ENCODE data around the gene CACNA1C.

Gene CACNA1C

DNA sequence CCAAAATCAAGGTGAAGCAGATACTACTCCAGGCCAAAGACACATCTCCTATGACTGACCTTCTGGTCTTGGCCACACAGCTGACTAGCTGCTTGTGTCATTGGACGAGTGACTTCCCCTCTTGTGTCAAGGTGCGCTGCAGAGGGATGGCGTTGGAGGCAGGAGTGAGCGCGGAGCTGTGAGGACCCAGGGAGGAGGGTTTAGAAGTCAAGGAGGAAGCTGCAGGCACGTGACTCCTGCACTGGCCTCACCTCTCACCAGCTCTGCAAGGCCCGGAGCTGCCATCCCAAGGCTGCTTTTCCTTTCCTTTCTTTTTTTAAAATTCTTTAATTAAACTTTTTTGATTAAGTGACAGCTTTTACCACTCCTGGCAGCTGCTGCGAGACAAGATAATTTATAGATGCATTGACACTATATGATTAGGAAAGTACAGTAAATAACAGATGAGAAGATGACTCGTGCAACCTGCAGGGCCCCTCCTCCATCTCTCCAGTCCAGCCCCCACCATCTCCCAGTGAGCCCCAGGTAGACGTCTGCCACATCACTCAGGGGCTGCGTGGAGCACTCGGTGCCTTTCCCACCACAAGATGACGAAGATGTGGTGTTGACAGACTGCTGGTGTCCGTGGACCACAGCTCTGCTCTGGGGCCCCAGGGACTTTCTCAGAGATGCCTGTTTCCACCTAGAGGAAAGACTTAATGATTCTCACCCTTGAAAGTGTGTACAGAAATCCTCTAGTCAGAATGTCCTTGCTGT is 350.6 kb downstream of the CACNA1C start:
- DNase-seq = no peak

DNA sequence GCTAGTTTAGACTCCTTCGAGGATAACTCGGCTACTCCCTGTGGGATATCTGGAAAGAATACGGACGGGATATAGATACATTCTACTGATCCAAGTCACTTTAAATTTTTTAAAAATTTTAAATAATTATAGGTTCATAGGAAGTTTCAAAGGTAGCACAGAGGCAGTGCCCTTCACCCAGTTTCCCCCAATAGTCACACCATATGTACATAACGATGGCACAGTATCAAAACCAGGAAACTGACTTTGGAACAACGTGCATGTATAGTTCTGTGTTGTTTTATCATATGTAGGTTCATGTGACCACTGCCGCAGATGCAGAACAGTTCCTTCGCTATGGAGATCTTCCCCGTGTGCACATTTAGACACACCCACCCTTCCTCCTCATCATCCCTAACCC is 352.3 kb downstream of the CACNA1C start:
- DNase-seq = no peak

DNA sequence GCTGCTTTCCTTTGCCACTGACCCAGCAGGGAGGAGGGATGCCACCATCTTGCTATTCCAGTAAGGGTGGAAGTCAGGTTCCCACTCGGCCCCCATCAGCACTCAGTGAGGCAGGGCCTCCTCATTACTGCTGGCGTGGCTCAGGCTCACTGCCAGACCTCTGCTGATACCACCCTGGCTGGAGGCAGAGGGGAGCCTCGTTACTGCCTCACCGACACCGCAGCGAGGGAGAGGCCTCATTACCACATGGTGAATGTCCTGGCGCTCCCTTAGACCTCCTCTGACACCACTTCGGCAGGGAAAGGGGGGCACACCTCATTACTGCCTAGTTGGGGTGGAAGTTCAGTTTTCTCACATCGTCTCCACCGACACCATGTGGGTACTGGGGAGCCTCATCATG is 354.1 kb downstream of the CACNA1C start:
- no peak for DNase-seq

DNA sequence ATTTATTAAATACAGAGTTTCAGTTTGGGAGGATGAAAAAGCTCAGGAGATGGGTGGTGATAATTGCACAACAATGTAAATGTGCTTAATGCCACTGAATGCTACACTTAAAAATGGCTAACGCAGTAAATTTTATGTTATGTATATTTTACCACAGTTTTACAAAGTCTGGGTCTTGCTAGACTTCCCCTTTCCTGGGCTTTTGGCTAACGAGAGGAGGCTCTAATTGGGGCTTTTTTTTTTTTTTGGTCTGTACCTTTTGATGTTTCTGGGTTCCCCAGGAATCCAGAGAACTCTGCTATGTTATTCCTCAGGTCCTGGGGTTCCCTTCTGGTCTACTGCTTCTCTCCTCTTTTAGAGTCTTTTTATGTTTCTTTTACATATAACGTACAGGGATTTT is 355.5 kb downstream of the CACNA1C start:
- DNase-seq = no peak

DNA sequence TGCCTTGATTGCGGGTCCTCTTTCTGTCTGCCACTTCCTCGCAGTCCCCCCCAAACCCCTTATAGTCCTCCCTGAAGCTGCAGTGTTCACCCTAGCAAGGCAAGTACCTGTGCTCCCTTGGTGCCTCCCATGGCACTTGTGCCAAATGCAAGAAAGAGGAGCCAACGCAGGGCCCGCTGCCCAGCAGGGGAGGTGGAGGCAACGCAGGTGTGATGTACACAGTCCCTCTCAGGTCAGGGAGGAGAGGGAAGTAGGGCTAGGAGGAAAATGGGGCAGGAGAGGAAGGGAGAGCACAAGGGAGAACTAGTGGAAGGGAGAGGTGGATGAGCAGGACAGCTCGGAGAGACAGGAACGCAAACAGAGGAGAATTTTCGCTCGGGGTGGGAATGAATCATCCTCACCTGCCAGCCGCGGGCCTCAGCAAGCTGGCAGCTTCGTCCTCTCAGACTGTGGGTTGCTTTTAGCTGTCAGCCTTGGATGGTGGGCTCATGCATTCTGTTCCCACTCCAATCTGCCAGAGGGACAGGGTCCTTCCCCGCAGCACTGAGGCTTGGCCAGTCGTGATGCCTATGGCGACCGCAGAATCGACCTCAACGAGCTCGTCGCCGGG is 357.0 kb downstream of the CACNA1C start:
- DNase-seq = no peak

DNA sequence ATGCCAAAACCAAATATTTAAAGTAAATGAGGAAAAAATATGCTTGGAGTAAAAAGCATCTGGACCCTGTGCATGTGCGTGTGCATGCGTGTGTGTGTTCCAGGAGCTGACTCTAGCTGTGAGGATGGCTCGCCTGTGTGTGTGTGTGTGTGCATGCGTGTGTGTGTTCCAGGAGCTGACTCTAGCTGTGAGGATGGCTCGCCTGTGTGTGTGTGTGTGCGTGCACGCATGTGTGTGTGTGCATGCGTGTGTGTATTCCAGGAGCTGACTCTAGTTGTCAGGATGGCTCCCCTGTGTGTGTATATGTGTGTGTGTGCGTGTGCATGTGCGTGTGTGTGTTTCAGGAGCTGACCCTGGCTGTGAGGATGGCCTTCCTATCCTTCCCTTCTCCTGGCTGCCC is 357.7 kb downstream of the CACNA1C start:
- no peak for DNase-seq

DNA sequence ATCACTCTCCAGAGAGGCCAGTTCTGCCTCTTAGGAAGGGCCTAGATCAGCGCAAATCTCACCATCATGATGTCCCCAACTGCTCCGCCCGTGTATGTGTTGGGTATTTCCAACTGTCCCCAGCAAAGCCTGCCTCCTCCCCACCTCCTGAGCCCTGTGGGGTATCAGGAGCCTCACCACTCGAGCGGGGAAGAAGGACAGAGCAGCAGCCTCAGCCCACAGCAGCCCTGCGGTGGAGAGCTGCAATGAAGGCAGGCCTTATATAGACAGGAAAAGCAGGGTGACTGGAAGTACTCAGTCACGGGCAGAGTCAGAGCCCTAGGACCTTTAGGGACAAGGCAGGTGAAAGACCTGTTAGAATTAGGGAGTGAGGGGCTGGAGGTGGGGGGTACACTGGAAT is 358.2 kb downstream of the CACNA1C start:
- no peak for DNase-seq

DNA sequence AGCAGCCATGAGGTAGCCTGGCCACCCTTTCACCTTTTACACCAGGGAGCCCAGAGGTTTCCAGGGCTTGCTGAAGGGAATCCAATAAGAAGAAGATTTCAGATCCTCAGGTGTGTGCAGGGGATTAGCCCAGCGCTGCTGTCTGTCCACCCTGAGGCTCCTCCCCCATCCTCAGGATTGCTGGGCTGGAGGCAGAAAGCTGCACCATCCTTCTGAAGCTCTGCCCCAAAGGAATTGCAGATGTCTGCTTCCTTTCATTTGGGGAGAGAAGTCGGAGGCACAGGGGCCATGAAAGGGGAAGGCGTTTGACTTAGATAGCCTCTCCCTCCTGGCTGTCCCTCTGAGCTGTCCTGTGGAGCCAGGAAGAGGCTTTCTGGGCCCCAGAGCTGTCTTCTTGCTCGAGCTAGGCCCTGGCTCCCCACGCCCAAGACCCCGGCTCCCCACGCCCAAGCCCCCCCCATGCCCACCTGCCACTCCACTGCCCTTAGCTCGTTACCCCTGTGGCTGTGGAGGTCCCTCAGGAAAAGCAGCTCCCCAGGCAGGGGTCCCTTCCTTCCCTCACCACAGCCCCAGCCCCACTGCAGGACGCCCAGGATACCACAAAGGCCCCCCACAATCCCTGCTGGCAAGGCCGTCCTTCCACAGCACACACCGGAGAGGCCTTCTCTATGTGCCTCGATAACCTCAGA is 359.0 kb downstream of the CACNA1C start:
- DNase-seq = no peak

DNA sequence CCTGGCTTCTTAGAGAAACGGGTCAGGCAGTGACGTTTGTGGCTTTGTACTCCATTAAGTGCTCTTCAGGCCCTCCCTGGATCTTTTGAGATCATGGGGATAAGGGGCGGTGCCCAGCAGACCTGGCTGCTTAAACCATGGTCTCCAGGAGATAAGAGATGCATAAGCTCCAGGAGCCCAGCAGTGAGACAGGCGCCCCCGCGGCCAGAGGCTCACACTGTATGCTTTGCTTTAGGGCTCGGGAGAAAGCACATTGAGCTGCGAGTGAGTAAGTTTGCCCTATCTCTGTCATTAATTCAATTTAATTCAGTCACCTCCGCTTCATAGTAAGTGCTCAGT is 359.5 kb downstream of the CACNA1C start:
- DNase-seq = no peak

DNA sequence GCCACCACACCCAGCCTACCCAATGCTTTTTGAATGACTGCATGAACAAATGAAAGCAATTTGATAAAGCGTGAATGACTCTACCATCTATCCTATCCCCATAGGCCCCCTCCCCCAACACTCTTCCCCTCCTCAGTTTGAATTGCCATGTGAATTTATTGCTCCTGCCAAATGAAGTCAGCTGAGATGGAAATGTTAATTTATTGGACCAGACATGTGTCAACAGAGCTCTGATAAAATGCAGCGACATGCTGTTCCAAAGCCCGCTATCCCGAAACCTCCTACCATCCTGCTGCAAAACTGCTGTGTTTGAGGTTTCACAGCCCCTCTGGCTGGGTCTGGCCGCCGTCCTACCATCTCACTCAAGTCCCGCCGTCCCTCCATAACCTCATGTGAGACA is 360.5 kb downstream of the CACNA1C start:
- no peak for DNase-seq

DNA sequence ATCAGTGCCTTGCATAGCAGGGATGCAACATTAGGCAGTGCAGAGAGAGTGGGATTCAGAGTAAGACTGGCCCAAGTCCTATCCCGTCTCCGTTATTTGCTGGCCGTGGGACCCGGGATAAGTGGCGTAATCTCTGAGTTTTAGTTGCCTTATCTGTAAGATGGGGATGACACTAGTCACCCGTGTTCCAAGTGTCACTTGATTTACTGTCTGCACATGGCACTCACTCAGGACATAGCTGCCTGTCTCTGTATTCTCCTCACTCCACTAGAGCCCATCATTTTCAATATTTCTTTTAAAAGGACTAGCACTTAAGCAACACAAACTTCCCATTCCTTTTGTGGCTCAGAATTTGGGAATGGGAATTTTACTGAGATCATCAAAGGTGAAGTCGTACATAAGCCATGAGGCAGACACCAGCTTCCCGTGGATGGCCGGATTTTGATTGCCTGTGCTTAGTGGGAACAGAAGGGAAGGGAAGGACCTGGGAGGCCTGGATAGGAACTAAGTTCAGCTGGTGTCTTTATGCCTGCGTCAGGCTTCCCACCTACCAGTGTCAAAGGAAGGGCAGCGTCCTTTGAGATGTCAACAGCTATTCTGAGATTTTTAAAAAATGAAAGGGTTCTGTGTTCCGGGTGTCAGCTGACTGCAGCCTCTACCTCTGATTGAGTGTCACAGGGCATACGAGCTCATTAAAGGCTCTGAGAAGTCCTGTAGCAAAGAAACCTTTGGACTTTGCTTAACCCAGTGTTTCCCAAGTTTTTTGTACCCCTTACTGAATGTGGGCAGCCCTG is 361.4 kb downstream of the CACNA1C start:
- DNase-seq = no peak

DNA sequence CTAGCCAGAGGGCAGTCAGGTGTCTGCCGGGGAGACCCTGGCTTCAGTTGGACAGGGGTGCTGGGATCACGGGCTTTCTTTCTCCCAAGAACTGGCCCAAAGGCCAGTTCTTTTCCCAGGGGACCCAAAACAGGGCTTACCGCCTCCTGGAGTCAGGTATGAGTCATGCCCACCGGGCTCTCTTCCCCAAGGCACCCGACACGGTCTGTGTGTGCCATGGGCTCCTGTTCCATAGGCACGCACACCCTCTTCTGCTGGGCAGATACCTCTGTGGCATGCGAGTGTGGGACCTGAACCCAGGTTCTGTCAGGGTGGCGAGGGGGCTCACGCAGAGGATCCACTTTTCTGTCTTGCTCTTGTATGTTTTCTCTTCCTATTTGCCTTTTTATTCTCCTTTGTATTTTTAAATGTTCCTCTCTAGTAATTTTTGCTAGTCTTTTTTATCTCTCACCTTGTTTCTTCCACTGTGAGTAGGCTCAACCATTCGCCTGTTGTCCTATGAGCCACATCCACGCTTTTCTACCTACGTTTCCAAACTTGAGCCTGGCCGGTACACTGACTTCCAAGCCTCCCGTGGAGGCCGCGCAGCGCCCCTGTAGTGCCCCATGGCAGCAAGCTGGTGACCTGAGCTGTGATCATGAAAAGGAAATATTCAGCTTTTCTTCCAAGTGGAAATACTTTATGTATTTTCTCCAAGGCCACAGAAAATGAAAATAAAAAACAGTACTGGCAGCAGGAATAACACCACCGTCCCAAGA is 362.2 kb downstream of the CACNA1C start:
- no peak for DNase-seq

DNA sequence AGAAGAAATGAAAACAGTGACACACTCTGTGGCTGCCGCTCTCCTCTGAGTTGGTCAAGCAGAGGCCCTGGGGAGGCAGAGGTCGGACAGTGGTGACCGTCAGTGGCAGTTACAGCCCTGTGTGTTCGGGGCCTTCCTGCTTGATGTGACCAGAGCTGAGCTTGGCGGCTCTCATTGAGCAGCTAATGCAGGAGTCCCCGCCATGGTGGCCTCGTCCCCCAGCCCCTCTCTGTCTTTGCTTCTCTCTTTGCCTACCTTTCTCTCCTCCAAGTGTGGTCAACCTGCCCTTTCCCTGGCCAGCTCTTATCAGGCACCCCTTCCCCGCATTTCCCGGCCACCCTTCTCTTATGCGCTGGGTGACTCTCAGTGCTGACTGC is 362.8 kb downstream of the CACNA1C start:
- DNase-seq = no peak

DNA sequence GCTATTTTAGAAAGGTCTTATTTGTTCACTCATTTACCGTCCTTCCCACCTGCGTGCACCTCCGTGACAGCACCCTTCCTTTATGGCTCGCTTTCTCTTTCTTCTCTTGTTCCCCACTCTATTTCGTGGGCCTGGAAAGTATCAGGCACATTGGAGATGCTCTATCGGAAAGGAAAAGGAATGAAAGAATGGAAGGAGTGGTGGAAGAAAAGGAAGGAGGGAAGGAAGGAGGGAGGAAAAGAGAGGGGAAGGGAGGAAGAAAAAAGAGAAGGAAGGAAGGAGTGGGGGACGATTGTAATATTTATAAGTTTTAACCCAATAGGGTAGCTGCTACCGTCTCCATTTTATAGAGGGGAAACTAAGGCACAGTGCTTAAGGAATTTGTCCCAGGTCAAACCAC is 363.4 kb downstream of the CACNA1C start:
- DNase-seq = no peak

DNA sequence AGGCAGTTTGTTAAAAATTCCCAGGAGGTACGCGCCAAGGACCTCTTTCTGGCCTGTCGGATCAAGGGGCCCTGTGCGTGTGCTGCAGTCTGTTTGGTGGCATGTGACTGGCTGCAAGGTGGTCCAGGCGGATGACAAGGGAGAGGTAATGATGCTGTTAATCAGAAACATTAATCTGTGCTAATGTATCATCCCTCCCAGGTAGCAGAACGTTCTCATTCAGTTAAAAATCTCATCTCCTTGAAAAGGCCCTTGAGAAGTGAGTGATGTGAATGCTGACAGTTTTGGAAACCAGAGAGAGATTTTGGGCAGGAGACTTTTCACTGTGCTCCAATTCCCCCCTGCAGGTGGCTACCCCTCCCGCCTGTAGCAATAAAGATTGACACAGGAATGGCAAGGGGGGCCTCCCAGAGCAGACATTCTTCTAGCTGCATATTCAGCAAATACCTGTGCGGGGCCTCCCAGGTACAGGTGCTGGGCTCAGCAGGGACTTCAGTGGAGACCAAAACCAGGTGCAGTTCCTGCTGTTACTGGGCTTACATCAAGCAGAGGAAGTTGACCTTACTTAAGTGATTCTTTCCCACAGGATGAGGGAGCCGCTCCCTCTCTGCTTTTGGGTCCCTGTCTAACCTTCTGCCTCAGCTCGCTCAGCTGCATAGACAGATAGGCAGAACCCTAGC is 364.8 kb downstream of the CACNA1C start:
- no peak for DNase-seq

DNA sequence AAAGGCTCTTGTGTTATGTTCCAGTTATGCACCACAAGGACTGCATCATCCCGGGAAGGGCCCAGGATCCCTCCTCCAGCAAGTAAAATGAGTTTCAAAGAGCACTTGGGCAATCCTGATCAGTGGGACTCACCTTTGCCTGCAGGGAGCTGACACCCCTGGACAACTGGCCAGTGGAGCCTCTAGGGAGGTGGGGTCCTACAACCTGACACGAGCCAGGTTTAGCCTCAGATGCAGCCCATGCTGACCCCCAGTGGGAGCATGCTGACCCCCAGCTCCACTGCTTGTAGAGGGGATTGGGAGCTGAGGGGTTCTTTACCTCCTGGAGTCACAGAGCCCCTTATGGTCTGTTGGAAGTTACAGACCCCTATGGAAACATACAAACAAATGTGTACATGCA is 365.8 kb downstream of the CACNA1C start:
- no peak for DNase-seq

DNA sequence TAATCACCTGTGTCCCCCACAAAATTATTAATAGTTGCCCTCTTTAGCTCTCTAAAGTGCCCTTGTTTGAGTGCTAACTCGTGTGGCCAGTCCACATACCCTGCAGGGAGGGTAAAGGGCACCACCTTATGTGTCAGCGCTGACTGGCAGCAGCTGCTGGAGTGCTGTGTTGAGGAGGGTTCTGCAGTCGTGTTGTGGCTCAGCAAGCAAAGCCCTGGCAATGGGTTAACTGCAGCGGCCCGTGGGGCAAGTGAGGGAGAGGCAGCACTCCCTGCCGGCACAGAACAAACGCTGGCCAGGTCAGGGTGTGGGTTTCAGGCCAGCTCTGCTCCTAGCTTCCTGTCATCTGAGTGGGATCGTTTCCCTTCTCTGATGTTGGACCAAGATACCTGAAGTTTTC is 369.8 kb downstream of the CACNA1C start:
- DNase-seq = no peak

DNA sequence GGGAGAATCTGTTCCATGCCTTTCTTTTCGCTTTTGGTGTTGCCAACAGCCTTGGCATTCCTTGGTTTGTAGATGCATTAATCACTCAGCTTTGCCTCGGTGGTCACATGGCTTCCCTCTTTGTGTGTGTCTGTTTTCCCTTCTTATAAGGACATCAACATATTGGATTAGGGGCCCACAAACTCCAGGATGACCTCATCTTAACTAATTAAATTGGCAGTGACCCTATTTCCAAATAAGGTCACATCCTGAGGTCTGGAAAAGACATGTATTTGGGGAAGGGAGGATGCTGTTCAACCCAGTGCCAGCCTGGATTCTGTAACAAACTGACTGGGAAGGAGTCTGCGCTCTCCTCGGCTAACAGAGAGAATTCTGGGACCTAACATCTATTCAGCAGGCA is 376.2 kb downstream of the CACNA1C start:
- DNase-seq = no peak

DNA sequence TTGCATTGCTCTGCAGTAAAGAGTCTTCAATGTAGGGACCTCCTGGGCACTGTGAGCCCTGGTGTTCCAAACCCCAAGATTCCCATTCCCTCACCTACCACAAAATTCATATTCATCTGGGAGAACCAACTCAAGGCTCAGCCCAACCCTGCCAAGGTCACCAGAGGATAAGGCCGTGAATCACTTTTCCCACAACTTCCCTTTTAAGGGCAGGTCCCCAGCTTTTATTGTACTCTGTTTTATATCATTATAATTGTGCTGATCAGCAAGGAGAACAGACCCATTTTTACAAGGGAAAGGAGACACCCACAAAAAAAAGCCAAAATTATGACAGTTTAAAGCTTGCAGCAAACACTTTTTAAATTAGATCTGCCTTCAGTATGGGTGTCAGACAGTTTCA is 379.0 kb downstream of the CACNA1C start:
- DNase-seq = no peak

DNA sequence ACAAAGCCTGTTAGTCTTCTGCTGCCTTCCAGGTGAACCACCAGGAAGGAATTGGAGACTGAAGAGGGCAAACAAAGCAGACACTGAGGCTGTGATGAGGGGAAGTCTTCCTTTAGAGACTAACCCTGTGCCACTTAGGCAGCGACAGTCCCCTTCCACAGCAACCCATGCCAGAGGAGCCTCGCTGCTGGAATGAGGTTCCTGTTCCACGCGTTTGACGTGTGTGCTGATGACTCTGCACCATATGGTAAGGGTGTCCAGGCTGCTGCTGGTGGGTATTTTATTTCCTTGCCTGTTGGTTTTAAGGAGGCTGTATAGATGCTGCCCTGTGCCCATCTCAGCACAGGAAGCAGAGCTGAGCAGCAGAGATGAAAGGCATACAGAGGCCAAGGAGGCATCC is 380.1 kb downstream of the CACNA1C start:
- no peak for DNase-seq

DNA sequence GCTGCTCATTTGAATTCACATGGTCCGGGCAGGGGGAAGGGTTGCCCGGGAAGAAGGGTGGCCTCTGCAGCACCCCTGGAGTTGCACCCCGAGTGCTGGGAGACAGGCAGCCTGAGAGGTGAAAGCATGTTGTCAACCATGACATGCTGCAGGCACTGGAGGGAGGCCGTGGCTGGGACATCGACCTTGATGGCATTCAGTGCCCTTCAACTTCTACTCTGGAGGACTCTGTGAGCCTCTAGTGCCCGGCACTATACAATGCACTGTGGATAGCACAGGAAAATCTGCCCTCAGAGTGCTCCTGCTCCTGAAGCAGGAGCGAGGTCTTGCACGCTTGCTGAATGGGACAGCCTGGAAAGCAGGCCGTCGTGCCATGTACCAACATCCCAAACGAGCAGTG is 382.7 kb downstream of the CACNA1C start:
- no peak for DNase-seq

DNA sequence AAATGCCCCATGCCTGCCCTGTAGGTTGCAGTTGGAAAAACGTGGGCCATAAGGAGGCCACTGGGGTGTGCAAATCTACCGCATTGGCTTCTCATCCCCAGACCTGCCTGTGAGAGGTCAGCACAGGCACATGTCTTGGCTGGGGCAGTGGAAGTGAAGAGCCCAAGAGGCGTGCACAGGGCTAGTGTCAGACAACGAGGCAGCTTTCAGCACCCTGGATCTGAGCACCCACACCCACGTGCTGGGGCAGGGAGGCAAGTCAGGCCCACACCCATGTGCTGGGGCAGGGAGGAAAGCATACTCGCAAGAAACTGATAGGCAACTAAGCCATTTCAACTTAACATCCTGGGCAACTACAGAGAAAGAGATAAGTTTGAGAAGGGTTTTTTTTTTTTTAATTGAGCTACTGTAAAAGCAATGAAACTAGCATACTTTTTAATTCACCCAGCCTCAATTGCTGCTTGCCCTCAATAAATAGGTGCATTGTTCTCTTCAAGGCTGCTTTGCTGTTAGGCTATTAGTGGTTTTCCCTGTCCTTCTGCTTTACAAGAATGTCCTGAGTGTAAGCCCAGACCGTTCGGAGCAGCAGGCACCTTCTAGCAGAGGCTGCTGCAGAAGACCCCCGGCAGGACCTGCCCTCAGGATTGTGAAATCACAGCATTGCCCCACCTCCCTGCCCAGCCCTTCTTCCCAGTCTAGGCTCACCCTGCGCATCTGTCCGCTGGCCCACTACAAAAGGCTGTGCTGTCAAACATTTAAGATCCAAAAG is 386.7 kb downstream of the CACNA1C start:
- DNase-seq = no peak

Measured in stimulated activated CD4-positive, alpha-beta T cell treated with anti-CD3 and anti-CD28 coated beads, Interleukin-15, amount 100 ng/mL, for 24 hours (primary cell).